Keratinocyte (primary cell): Measurements from ENCODE around the gene FAM180B. TPM values are rescaled to one million over a fixed set of nuclear protein-coding genes. Genes with fewer than 3 reads are reported as not detected.

Experiments used
- DNase-seq: peaks from one replicate; pipeline ENCODE4 v3.0.0-alpha.2; 2011; ENCODE audit warnings: low read depth, missing footprints, low spot score
- FAIRE-seq: peaks from 2 replicates; lab custom pipeline; 2011; peaks lifted over from hg19 to GRCh38; lab: Jason Lieb, UNC
- H2AFZ ChIP-seq: 2 replicates; pipeline ENCODE4 v1.6.0; 2012; ENCODE audit warnings: low read length, control low read depth, inconsistent platforms; ENCODE audit not compliant: control insufficient read depth
- H3K27ac ChIP-seq: 2 replicates; pipeline ENCODE4 v1.5.1; 2011; ENCODE audit warnings: low read length; ENCODE audit not compliant: control insufficient read depth, insufficient read depth
- H3K27me3 ChIP-seq: 3 replicates; pipeline ENCODE4 v1.6.0; 2011; ENCODE audit warnings: low read length; ENCODE audit not compliant: control insufficient read depth, insufficient read depth; ENCODE audit errors: extremely low read depth
- H3K36me3 ChIP-seq, 2 experiments: 2 replicates in 1 of 2; 3 replicates in 1 of 2; pipeline ENCODE4 v1.5.1; 2011; ENCODE audit warnings: low read length in 2 of 2, mild to moderate bottlenecking in 1 of 2; ENCODE audit not compliant: control insufficient read depth in 2 of 2, insufficient read depth in 2 of 2; ENCODE audit errors: extremely low read depth in 1 of 2
- H3K4me1 ChIP-seq: 3 replicates; pipeline ENCODE4 v1.5.1; 2011; ENCODE audit warnings: low read length; ENCODE audit not compliant: control insufficient read depth, insufficient read depth; ENCODE audit errors: extremely low read depth
- H3K4me2 ChIP-seq: 3 replicates; pipeline ENCODE4 v1.6.0; 2011; ENCODE audit warnings: low read depth, low read length; ENCODE audit not compliant: control insufficient read depth, insufficient read depth; ENCODE audit errors: extremely low read depth
- H3K4me3 ChIP-seq, 3 experiments: fragments of 200-600 bp in 1 of 3; sonication (generic) in 1 of 3; 2 replicates in 2 of 3; 3 replicates in 1 of 3; pipeline ENCODE4 v1.5.1; 2011 to 2016; ENCODE audit warnings: low read length in 3 of 3, mild to moderate bottlenecking in 3 of 3, control low read depth in 2 of 3, inconsistent platforms in 1 of 3, low read depth in 1 of 3, mixed read lengths in 1 of 3, mixed run types in 1 of 3, moderate library complexity in 1 of 3; ENCODE audit not compliant: control insufficient read depth in 2 of 3, insufficient read depth in 2 of 3; ENCODE audit errors: extremely low read depth in 1 of 3
- H3K79me2 ChIP-seq: 2 replicates; pipeline ENCODE4 v1.6.0; 2012; ENCODE audit warnings: low read length; ENCODE audit not compliant: control insufficient read depth, insufficient read depth
- H3K9ac ChIP-seq: 3 replicates; pipeline ENCODE4 v1.6.0; 2011; ENCODE audit warnings: low read length; ENCODE audit not compliant: control insufficient read depth, insufficient read depth; ENCODE audit errors: extremely low read depth
- H3K9me1 ChIP-seq: 3 replicates; pipeline ENCODE4 v1.6.0; 2011; ENCODE audit warnings: low read length; ENCODE audit not compliant: control insufficient read depth, insufficient read depth; ENCODE audit errors: extremely low read depth
- H3K9me3 ChIP-seq: 2 replicates; pipeline ENCODE4 v1.5.1; 2012; ENCODE audit warnings: low read depth, low read length; ENCODE audit not compliant: control insufficient read depth
- H4K20me1 ChIP-seq: 3 replicates; pipeline ENCODE4 v1.6.0; 2011; ENCODE audit warnings: low read length; ENCODE audit not compliant: control insufficient read depth, insufficient read depth; ENCODE audit errors: extremely low read depth
- EZH2 ChIP-seq: IDR thresholded peaks from one replicate; pipeline ENCODE4 v1.6.1; 2012; ENCODE audit warnings: inconsistent platforms, mild to moderate bottlenecking, low read length, moderate library complexity
- dilution Hi-C: fragments of 300-500 bp; cut with MboI; formaldehyde crosslinking; loops from one replicate; pipeline ENCODE4 v1.7.0; 2020; ENCODE audit warnings: low sequenced_read_pairs; ENCODE audit not compliant: extremely low pct_ligation_motif_present
- polyA minus RNA-seq, 3 experiments: library from RNA; depleted of rRNA, polyadenylated mRNA; stranded (reverse); fragments of >200 nt; gene quantifications; 1 replicate in 1 of 3; 2 replicates in 1 of 3; 3 replicates in 1 of 3; pipeline ENCODE4 v1.2.3, GENCODE V29; 2011
- polyA plus RNA-seq, 5 experiments: library from polyadenylated mRNA; depleted of rRNA in 3 of 5; stranded (reverse) in 3 of 5; stranded (forward) in 1 of 5; unstranded in 1 of 5; fragments of >200 nt; gene quantifications; 1 replicate in 1 of 5; 2 replicates in 3 of 5; 3 replicates in 1 of 5; pipeline versions ENCODE4 v1.2.1 to v1.2.3, GENCODE V29; 2011 to 2012; ENCODE audit warnings: missing spikeins in 2 of 5, low read depth in 1 of 5, low replicate concordance in 1 of 5
- TF ChIP-seq, protein P1 (sequence below), 3 experiments: IDR thresholded peaks in 1 of 3; conservative IDR thresholded peaks in 1 of 3; optimal IDR thresholded peaks in 1 of 3; 2 replicates in 2 of 3; 3 replicates in 1 of 3; pipeline versions ENCODE3 to v1.5.1; 2011; ENCODE audit warnings: low read length in 3 of 3, mild to moderate bottlenecking in 3 of 3, moderate library complexity in 2 of 3, control low read depth in 1 of 3, inconsistent platforms in 1 of 3; ENCODE audit not compliant: insufficient read depth in 2 of 3; ENCODE audit errors: extremely low read depth in 1 of 3

FAM180B gene, protein sequence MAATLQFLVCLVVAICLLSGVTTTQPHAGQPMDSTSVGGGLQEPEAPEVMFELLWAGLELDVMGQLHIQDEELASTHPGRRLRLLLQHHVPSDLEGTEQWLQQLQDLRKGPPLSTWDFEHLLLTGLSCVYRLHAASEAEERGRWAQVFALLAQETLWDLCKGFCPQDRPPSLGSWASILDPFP
- polyA plus RNA-seq: 0.06 TPM in 1 of 3 replicates, not detected in the others
- polyA plus RNA-seq (2011; ENCODE audit: low read depth): not detected
- not detected in 2 replicates for polyA plus RNA-seq (2011; cell fraction: cytosol; rRNA removed)
- polyA plus RNA-seq (2011; cell fraction: nucleus; rRNA removed): not detected in 2 replicates
- polyA plus RNA-seq (2012; ENCODE audit: low replicate concordance): not detected in 2 replicates
- not detected in 3 replicates for polyA minus RNA-seq
- not detected for polyA minus RNA-seq (2011; cell fraction: cytosol; rRNA and poly(A)+ RNA removed)
- not detected in 2 replicates for polyA minus RNA-seq (2011; cell fraction: nucleus; rRNA and poly(A)+ RNA removed)

GRCh38 chr11:47586098-47586855 is at the start of gene FAM180B:
TSS of gene FAM180B (plus strand) at chr11:47586678. CDS start at chr11:47586769, 91 bp downstream.
- H2AFZ ChIP-seq: no peak within 1 kb of the TSS
- TF ChIP-seq EZH2: no peak
- TF ChIP-seq, protein P1, sequence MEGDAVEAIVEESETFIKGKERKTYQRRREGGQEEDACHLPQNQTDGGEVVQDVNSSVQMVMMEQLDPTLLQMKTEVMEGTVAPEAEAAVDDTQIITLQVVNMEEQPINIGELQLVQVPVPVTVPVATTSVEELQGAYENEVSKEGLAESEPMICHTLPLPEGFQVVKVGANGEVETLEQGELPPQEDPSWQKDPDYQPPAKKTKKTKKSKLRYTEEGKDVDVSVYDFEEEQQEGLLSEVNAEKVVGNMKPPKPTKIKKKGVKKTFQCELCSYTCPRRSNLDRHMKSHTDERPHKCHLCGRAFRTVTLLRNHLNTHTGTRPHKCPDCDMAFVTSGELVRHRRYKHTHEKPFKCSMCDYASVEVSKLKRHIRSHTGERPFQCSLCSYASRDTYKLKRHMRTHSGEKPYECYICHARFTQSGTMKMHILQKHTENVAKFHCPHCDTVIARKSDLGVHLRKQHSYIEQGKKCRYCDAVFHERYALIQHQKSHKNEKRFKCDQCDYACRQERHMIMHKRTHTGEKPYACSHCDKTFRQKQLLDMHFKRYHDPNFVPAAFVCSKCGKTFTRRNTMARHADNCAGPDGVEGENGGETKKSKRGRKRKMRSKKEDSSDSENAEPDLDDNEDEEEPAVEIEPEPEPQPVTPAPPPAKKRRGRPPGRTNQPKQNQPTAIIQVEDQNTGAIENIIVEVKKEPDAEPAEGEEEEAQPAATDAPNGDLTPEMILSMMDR (optimal IDR thresholded peaks at IDR 0.05 in 1 of 3, IDR thresholded peaks at IDR 0.05 in 1 of 3, conservative IDR thresholded peaks at IDR 0.05 in 1 of 3; ENCODE audit: extremely low read depth in 1 of 3, insufficient read depth in 2 of 3, low read length in 3 of 3): no peak
- no peak within 1 kb of the TSS for H3K9ac ChIP-seq
- H3K27me3 ChIP-seq: peaks cover 21% of the 10 kb centered on the region
- no peak within 1 kb of the TSS for H3K4me2 ChIP-seq
- H3K36me3 ChIP-seq: peaks cover 13 to 24% of the 10 kb centered on the region in 2 experiments
- FAIRE-seq (no peak), DNase-seq (no peak)
- H3K79me2 ChIP-seq: no peaks in the 10 kb centered on the region
- H4K20me1 ChIP-seq: no peaks in the 10 kb centered on the region
- H3K4me3 ChIP-seq: no peak within 1 kb of the TSS
- H3K4me1 ChIP-seq: no peaks in the 10 kb centered on the region
- dilution Hi-C loops: no loop called here
- H3K27ac ChIP-seq: no peak within 1 kb of the TSS
- no peaks in the 10 kb centered on the region for H3K9me1 ChIP-seq
- no peaks in the 10 kb centered on the region for H3K9me3 ChIP-seq

GRCh38 chr11:47536915-47537314 is 49.6 kb upstream of the FAM180B start:
- H3K4me3 ChIP-seq: no peak overlapping the region
- peaks cover 10% of the 10 kb centered on the region for H4K20me1 ChIP-seq
- no peak for DNase-seq
- dilution Hi-C loops: no loop called here
- peaks cover 90% of the 10 kb centered on the region for H3K79me2 ChIP-seq
- FAIRE-seq: no peak
- TF ChIP-seq, protein P1 (optimal IDR thresholded peaks at IDR 0.05 in 1 of 3, IDR thresholded peaks at IDR 0.05 in 1 of 3, conservative IDR thresholded peaks at IDR 0.05 in 1 of 3; ENCODE audit: extremely low read depth in 1 of 3, insufficient read depth in 2 of 3, low read length in 3 of 3): no peak
- no peak for TF ChIP-seq EZH2
- H3K36me3 ChIP-seq: peaks cover 1 to 4% of the 10 kb centered on the region in 2 experiments
- no peaks in the 10 kb centered on the region for H3K27me3 ChIP-seq
- peaks cover 27% of the 10 kb centered on the region for H3K4me1 ChIP-seq
- no peak overlapping the region for H3K27ac ChIP-seq
- no peak overlapping the region for H2AFZ ChIP-seq
- H3K9me3 ChIP-seq: no peaks in the 10 kb centered on the region
- no peaks in the 10 kb centered on the region for H3K9me1 ChIP-seq
- no peak overlapping the region for H3K9ac ChIP-seq
- no peak overlapping the region for H3K4me2 ChIP-seq
